Measurements from ENCODE around the gene INTS1. TPM values are rescaled to one million over a fixed set of nuclear protein-coding genes. Genes with fewer than 3 reads are reported as not detected.

INTS1 gene
- total and polyA plus RNA-seq, 10 of the 15 experiments (the other 5 are each of a cell fraction or from before 2014, with no cell fraction given) = 0.52 to 89.0 (median 15.1) TPM

GRCh38 chr7:1492221-1492620 lies 12.0 kb downstream of the INTS1 start:
- no peak overlapping the region for H3K9ac ChIP-seq (ENCODE audit: control insufficient read depth, insufficient read depth, low read length)
- no peaks in the 10 kb centered on the region for H3K4me1 ChIP-seq (ENCODE audit: control insufficient read depth, insufficient read depth, low read length)
- no peak for DNase-seq (ENCODE audit: low read depth, low spot score)
- no peak overlapping the region for H3K4me3 ChIP-seq
- BruUV-seq (replicated peaks) = no TSS peak
- intact Hi-C loops (cut with micrococcal nuclease; ENCODE audit: unreplicated experiment) = no loop called here
- no peak overlapping the region for H2AFZ ChIP-seq (ENCODE audit: control insufficient read depth, low read depth, low read length)
- WGBS (ENCODE audit: insufficient coverage, insufficient replicate concordance, low lambda C conversion rate, missing lambda C conversion rate) = 98% methylated on average over 10 of the region's 10 CpGs
- H3K27me3 ChIP-seq (replicated peaks in 1 of 2; ENCODE audit: control insufficient read depth in 2 of 2, insufficient read depth in 2 of 2, low read length in 1 of 2) = no peaks in the 10 kb centered on the region
- no peaks in the 10 kb centered on the region for H3K79me2 ChIP-seq (ENCODE audit: control insufficient read depth, insufficient read depth, low read length)
- ChIA-PET SMC1A (ENCODE audit: uncharacterized antibody, unreplicated experiment) (no interaction called here), CTCF (no interaction called here), RAD21 (ENCODE audit: unreplicated experiment) (no interaction called here), POLR2A (no interaction called here)
- H4K20me1 ChIP-seq (ENCODE audit: control insufficient read depth, insufficient read depth) = no peaks in the 10 kb centered on the region
- TF ChIP-seq CHD4 (IDR thresholded peaks at IDR 0.05) = no peak
- no peak for TF ChIP-seq CBX3 (IDR thresholded peaks at IDR 0.05; ENCODE audit: borderline replicate concordance, low read depth)
- TF ChIP-seq CHD2 (IDR thresholded peaks at IDR 0.05; ENCODE audit: borderline replicate concordance, low read depth, low read length) = no peak
- TF ChIP-seq MTA2 (IDR thresholded peaks at IDR 0.05; ENCODE audit: low read depth) = no peak
- no peak for TF ChIP-seq CREM (IDR thresholded peaks at IDR 0.05; ENCODE audit: low read depth)
- TF ChIP-seq E2F8 (IDR thresholded peaks at IDR 0.05; ENCODE audit: low read depth, partially characterized antibody) = no peak
- TF ChIP-seq RCOR1 (conservative IDR thresholded peaks at IDR 0.05; ENCODE audit: low read depth, low read length) = no peak
- TF ChIP-seq FOXM1 (IDR thresholded peaks at IDR 0.05; ENCODE audit: low read depth, low read length) = no peak
- no peak for TF ChIP-seq RUNX3 (IDR thresholded peaks at IDR 0.05; ENCODE audit: low read length)
- TF ChIP-seq ESRRA (IDR thresholded peaks at IDR 0.05; ENCODE audit: low read length) = no peak
- no peak for TF ChIP-seq CUX1 (IDR thresholded peaks at IDR 0.05; ENCODE audit: insufficient replicate concordance, low read depth, low read length)
- no peak for TF ChIP-seq NKRF (conservative IDR thresholded peaks at IDR 0.05)
- no peak for TF ChIP-seq RB1 (IDR thresholded peaks at IDR 0.05; ENCODE audit: borderline replicate concordance)
- no peak for TF ChIP-seq ZNF24 (IDR thresholded peaks at IDR 0.05)
- no peak overlapping the region for H3K4me2 ChIP-seq (ENCODE audit: control insufficient read depth, insufficient read depth)
- peaks cover 5 to 32% of the 10 kb centered on the region in 2 experiments; a peak in 3 of 4 replicates for H3K36me3 ChIP-seq (ENCODE audit: control insufficient read depth in 2 of 2, insufficient read depth in 2 of 2, low read length in 1 of 2)
- no peak overlapping the region for H3K27ac ChIP-seq (ENCODE audit: control insufficient read depth, insufficient read depth)
- in situ Hi-C loops (cut with MboI) = no loop called here
- no peak for ATAC-seq
- H3K9me3 ChIP-seq (replicated peaks; ENCODE audit: control insufficient read depth, insufficient read depth, low read length) = no peaks in the 10 kb centered on the region
- FAIRE-seq = no peak

Data from GM12878 (cell line).